ENCODE measurements around the gene SMIM14. TPM values are rescaled to one million over a fixed set of nuclear protein-coding genes. Genes with fewer than 3 reads are reported as not detected.
A peak's percentile ranks its signal among the peaks of the same experiment; 100 is the strongest.
"Not testable (repeated sequence)": the region's sequence is repeated elsewhere in the genome, so short reads cannot be mapped to it uniquely, and the experiment has no call there.

Gene SMIM14
- polyA plus RNA-seq, 3 donors = 13.6 to 152 (median 140) TPM

DNA sequence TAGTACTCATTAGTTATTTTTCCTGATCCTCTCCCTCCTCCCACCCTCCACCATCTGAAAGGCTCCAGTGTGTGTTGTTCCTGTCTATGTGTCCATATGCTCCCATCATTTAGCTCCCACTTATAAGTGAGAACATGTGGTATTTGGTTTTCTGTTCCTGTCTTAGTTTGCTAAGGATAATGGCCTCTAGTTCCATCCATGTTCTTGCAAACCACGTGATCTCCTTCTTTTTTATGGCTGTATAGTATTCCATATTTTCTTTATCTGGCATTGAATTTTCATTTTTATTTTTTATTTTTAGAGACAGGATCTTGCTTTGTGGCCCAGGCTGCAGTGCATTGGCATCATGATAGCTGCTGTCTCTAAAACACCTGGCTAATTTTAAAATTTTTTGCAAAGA lies 47.3 kb upstream of the SMIM14 start:
- no peaks in the 10 kb centered on the region for H3K36me3 ChIP-seq (replicated peaks in 1 of 2; ENCODE audit: control insufficient read depth in 1 of 2, insufficient read depth in 2 of 2, low read length in 2 of 2)
- peaks cover 20 to 22% of the 10 kb centered on the region in 2 donors for H3K4me1 ChIP-seq (ENCODE audit: control insufficient read depth in 1 of 2, insufficient read depth in 2 of 2, low read length in 2 of 2)
- Mint-ChIP-seq H3K27ac (no peak overlapping the region), H3K4me1 (peaks cover 24% of the 10 kb centered on the region), H3K9me3 (peaks cover 0 to 3% (median 0%) of the 10 kb centered on the region in 7 donors), H3K4me3 (no peak overlapping the region), H3K27me3 (ENCODE audit: low read depth in 3 of 3) (no peaks in the 10 kb centered on the region), H3K36me3 (no peaks in the 10 kb centered on the region)
- no CpG with 5 or more reads among the region's 1 CpG for WGBS (ENCODE audit: insufficient coverage)
- H4K20me1 ChIP-seq (ENCODE audit: insufficient read depth, low read length) = no peaks in the 10 kb centered on the region
- no peak for DNase-seq
- no peaks in the 10 kb centered on the region for H3K9me3 ChIP-seq (replicated peaks in 1 of 2; ENCODE audit: control insufficient read depth in 1 of 2, insufficient read depth in 1 of 2, low read length in 2 of 2)
- H3K79me2 ChIP-seq (ENCODE audit: insufficient read depth, low read length) = no peaks in the 10 kb centered on the region
- H3K4me3 ChIP-seq (replicated peaks in 1 of 3; ENCODE audit: low read depth in 2 of 3, low read length in 3 of 3) = no peak overlapping the region
- H2AFZ ChIP-seq (ENCODE audit: insufficient read depth, low read depth, low read length, poor library complexity, severe bottlenecking) = no peak overlapping the region
- H3K4me2 ChIP-seq (replicated peaks; ENCODE audit: extremely low read depth, low read length, poor library complexity, severe bottlenecking) = no peak overlapping the region
- no peak overlapping the region for H3K9ac ChIP-seq (ENCODE audit: insufficient read depth, low read length, poor library complexity, severe bottlenecking)
- intact Hi-C loops (cut with micrococcal nuclease) = no loop called here
- H3K27ac ChIP-seq (ENCODE audit: low read depth in 1 of 2, low read length in 2 of 2) = no peak overlapping the region
- no peaks in the 10 kb centered on the region for H3K27me3 ChIP-seq (ENCODE audit: control insufficient read depth in 2 of 2, insufficient read depth in 2 of 2, low read length in 2 of 2)
- TF ChIP-seq, protein P1, sequence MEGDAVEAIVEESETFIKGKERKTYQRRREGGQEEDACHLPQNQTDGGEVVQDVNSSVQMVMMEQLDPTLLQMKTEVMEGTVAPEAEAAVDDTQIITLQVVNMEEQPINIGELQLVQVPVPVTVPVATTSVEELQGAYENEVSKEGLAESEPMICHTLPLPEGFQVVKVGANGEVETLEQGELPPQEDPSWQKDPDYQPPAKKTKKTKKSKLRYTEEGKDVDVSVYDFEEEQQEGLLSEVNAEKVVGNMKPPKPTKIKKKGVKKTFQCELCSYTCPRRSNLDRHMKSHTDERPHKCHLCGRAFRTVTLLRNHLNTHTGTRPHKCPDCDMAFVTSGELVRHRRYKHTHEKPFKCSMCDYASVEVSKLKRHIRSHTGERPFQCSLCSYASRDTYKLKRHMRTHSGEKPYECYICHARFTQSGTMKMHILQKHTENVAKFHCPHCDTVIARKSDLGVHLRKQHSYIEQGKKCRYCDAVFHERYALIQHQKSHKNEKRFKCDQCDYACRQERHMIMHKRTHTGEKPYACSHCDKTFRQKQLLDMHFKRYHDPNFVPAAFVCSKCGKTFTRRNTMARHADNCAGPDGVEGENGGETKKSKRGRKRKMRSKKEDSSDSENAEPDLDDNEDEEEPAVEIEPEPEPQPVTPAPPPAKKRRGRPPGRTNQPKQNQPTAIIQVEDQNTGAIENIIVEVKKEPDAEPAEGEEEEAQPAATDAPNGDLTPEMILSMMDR (IDR thresholded peaks at IDR 0.05) = no peak

DNA sequence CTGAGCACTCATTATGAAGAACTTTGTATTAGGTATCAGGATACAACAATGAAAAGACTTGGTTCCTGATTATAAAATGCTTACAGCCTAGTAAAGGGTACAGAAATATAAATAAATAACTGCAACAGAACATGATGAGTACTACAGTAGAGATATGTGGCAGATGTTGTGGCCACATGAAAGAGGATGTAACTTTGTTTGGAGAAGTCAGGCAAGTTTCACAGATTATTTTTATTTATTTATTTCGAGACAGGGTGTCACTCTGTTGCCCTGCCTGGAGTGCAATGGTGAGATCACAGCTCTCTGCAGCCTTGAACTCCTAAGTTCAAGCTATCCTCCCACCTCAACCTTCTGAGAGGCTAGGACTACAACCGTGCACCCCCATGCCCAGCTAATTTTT lies 43.5 kb upstream of the SMIM14 start:
- peak overlapping the region; percentile 13 for H2AFZ ChIP-seq (ENCODE audit: insufficient read depth, low read depth, low read length, poor library complexity, severe bottlenecking)

DNA sequence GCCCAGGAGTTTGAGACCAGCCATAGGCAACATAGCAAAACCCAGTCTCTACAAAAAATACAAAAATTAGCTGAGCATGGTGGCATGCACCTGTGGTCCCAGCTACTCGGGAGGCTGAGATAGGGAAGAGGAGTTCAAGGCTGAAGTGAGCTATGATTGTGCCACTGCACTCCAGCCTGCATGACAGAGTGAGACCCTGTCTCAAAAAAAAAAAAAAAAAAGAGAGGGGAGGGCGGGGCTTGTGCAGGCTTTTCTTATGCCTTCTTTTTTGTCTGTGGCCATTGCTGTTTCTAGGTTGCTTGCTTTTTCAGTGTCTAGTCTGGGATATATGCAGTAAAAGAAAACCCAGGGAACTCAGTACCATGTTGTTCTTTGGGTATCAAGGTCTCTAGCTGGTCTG lies 42.3 kb upstream of the SMIM14 start:
- intact Hi-C loops (cut with micrococcal nuclease); H2AFZ ChIP-seq (ENCODE audit: insufficient read depth, low read depth, low read length, poor library complexity, severe bottlenecking); H3K27me3 ChIP-seq (ENCODE audit: control insufficient read depth in 2 of 2, insufficient read depth in 2 of 2, low read length in 2 of 2); H3K4me3 Mint-ChIP-seq; H3K4me3 ChIP-seq (replicated peaks in 1 of 3; ENCODE audit: low read depth in 2 of 3, low read length in 3 of 3); H3K9me3 ChIP-seq (replicated peaks in 1 of 2; ENCODE audit: control insufficient read depth in 1 of 2, insufficient read depth in 1 of 2, low read length in 2 of 2); H3K27me3 Mint-ChIP-seq (ENCODE audit: low read depth in 3 of 3); H3K36me3 ChIP-seq (replicated peaks in 1 of 2; ENCODE audit: control insufficient read depth in 1 of 2, insufficient read depth in 2 of 2, low read length in 2 of 2); H4K20me1 ChIP-seq (ENCODE audit: insufficient read depth, low read length); H3K27ac ChIP-seq (ENCODE audit: low read depth in 1 of 2, low read length in 2 of 2); H3K4me2 ChIP-seq (replicated peaks; ENCODE audit: extremely low read depth, low read length, poor library complexity, severe bottlenecking); DNase-seq; H3K36me3 Mint-ChIP-seq; H3K9ac ChIP-seq (ENCODE audit: insufficient read depth, low read length, poor library complexity, severe bottlenecking); H3K9me3 Mint-ChIP-seq; H3K79me2 ChIP-seq (ENCODE audit: insufficient read depth, low read length): not testable (repeated sequence)
- Mint-ChIP-seq H3K27ac (peak overlapping the region in 1 of 7 donors; percentile 40), H3K4me1 (peaks cover 28% of the 10 kb centered on the region)
- 94% methylated on average over 2 of the region's 2 CpGs for WGBS (ENCODE audit: insufficient coverage)
- peaks cover 17 to 23% of the 10 kb centered on the region in 2 donors for H3K4me1 ChIP-seq (ENCODE audit: control insufficient read depth in 1 of 2, insufficient read depth in 2 of 2, low read length in 2 of 2)

More for the DNA sequence above, 43.5 kb upstream of the SMIM14 start:
- intact Hi-C loops (cut with micrococcal nuclease) = no loop called here
- H3K27me3 ChIP-seq (ENCODE audit: control insufficient read depth in 2 of 2, insufficient read depth in 2 of 2, low read length in 2 of 2) = no peaks in the 10 kb centered on the region
- no peaks in the 10 kb centered on the region for H3K36me3 ChIP-seq (replicated peaks in 1 of 2; ENCODE audit: control insufficient read depth in 1 of 2, insufficient read depth in 2 of 2, low read length in 2 of 2)
- no peaks in the 10 kb centered on the region for H3K9me3 ChIP-seq (replicated peaks in 1 of 2; ENCODE audit: control insufficient read depth in 1 of 2, insufficient read depth in 1 of 2, low read length in 2 of 2)
- WGBS (ENCODE audit: insufficient coverage) = no CpG with 5 or more reads among the region's 2 CpGs
- H3K9me3 Mint-ChIP-seq = peaks cover 0 to 3% (median 0%) of the 10 kb centered on the region in 7 donors
- H4K20me1 ChIP-seq (ENCODE audit: insufficient read depth, low read length) = no peaks in the 10 kb centered on the region
- peaks cover 20 to 31% of the 10 kb centered on the region in 2 donors for H3K4me1 ChIP-seq (ENCODE audit: control insufficient read depth in 1 of 2, insufficient read depth in 2 of 2, low read length in 2 of 2)
- H3K36me3 Mint-ChIP-seq = no peaks in the 10 kb centered on the region
- H3K27ac ChIP-seq (ENCODE audit: low read depth in 1 of 2, low read length in 2 of 2) = peak overlapping the region in 1 of 2 donors; percentile 50
- peaks cover 0 to 3% (median 1%) of the 10 kb centered on the region in 3 donors for H3K27me3 Mint-ChIP-seq (ENCODE audit: low read depth in 3 of 3)
- H3K4me3 ChIP-seq (replicated peaks in 1 of 3; ENCODE audit: low read depth in 2 of 3, low read length in 3 of 3) = no peak overlapping the region
- no peak overlapping the region for H3K9ac ChIP-seq (ENCODE audit: insufficient read depth, low read length, poor library complexity, severe bottlenecking)
- TF ChIP-seq, protein P1 (IDR thresholded peaks at IDR 0.05) = no peak
- H3K4me2 ChIP-seq (replicated peaks; ENCODE audit: extremely low read depth, low read length, poor library complexity, severe bottlenecking) = peak overlapping the region; percentile 38
- no peak overlapping the region for H3K4me3 Mint-ChIP-seq
- peaks cover 35% of the 10 kb centered on the region for H3K4me1 Mint-ChIP-seq
- H3K27ac Mint-ChIP-seq = peak overlapping the region; percentile 40 to 79 (median 64)
- no peaks in the 10 kb centered on the region for H3K79me2 ChIP-seq (ENCODE audit: insufficient read depth, low read length)
- DNase-seq = peak; percentile 30 to 44 (median 42)
